Fibroblast of upper back skin (primary cell): Measurements from ENCODE around the gene VTI1B.
"Not testable (repeated sequence)": the region's sequence is repeated elsewhere in the genome, so short reads cannot be mapped to it uniquely, and the experiment has no call there.

Experiments used
- DNase-seq: peaks from one replicate; pipeline ENCODE4 v3.0.0-alpha.2; 2013

Gene VTI1B

GRCh38 chr14:67623114-67623513 lies 51.3 kb downstream of the VTI1B start:
- DNase-seq: no peak

- DNase-seq: peak; percentile 88
Measured at GRCh38 chr14:67622675-67623074, 51.8 kb downstream of the VTI1B start.

GRCh38 chr14:67620217-67620785 lies 54.1 kb downstream of the VTI1B start:
- DNase-seq: peak; percentile 6

GRCh38 chr14:67619446-67620216 lies 54.8 kb downstream of the VTI1B start, which contains the start of gene ARG2:
ARG2 (plus strand) TSS chr14:67619920; CDS start chr14:67619978, 58 bp downstream.
- peak; percentile 86 for DNase-seq

- DNase-seq: peak; percentile 79
Measured at GRCh38 chr14:67618617-67619063, 55.8 kb downstream of the VTI1B start.

GRCh38 chr14:67610491-67610890 lies 63.9 kb downstream of the VTI1B start:
- no peak for DNase-seq

- DNase-seq: no peak
Measured at GRCh38 chr14:67609642-67610310, 64.7 kb downstream of the VTI1B start.

- DNase-seq: no peak
Measured at GRCh38 chr14:67607646-67608045, 66.8 kb downstream of the VTI1B start.

GRCh38 chr14:67602995-67603545 lies 71.4 kb downstream of the VTI1B start:
- DNase-seq: no peak

GRCh38 chr14:67602076-67602475 lies 72.4 kb downstream of the VTI1B start:
- DNase-seq: no peak

- not testable (repeated sequence) for DNase-seq
Measured at GRCh38 chr14:67600562-67600974, 73.9 kb downstream of the VTI1B start.

GRCh38 chr14:67599698-67600561 lies 74.5 kb downstream of the VTI1B start, which contains the start of gene PIGH:
PIGH (minus strand) TSS chr14:67600268; CDS start chr14:67600203, 65 bp downstream.
- DNase-seq: peak; percentile 86
